IMR-90 (cell line): ENCODE data around the gene OCIAD1. TPM values are rescaled to one million over a fixed set of nuclear protein-coding genes. Genes with fewer than 3 reads are reported as not detected.

Experiments
- ATAC-seq: fragments of 200-7000 bp; cut with Tn5 transposase; 2 replicates; pipeline ENCODE4 v1.9.1; 2020; ENCODE audit warnings: low read depth, mild to moderate bottlenecking, moderate library complexity
- BruUV-seq: library from RNA; stranded (reverse); fragments of 400-500 nt; replicated peaks from 2 replicates; lab custom pipeline; 2021; lab: Mats Ljungman, UMichigan
- CTCF ChIA-PET: fragments of 300-600 bp; formaldehyde crosslinking; extraction: SDS; loops from one replicate; lab custom pipeline; 2021; ENCODE audit warnings: antibody characterized with exemption; lab: Yijun Ruan, JAX
- POLR2A ChIA-PET: fragments of 300-600 bp; sonication (Branson Sonifier 250); formaldehyde crosslinking; loops from one replicate; lab custom pipeline; 2022; ENCODE audit warnings: antibody characterized with exemption; ENCODE audit not compliant: unreplicated experiment; lab: Charles Lee
- DNase-seq: peaks from one replicate; pipeline ENCODE4 v3.0.0; 2013
- H2AFZ ChIP-seq: replicated peaks from 2 replicates; pipeline ENCODE3; 2013; ENCODE audit warnings: low read length, mild to moderate bottlenecking; ENCODE audit not compliant: poor library complexity
- H2AK5ac ChIP-seq: 2 replicates; pipeline ENCODE4 v1.6.1; 2013; ENCODE audit warnings: low read depth, low read length, inconsistent platforms
- H2AK9ac ChIP-seq: replicated peaks from 2 replicates; pipeline ENCODE3; 2013; ENCODE audit warnings: mild to moderate bottlenecking, low read depth, low read length, moderate library complexity; ENCODE audit not compliant: poor library complexity
- H2BK120ac ChIP-seq: 2 replicates; pipeline ENCODE4 v1.6.1; 2013; ENCODE audit warnings: low read depth, low read length, inconsistent platforms
- H2BK15ac ChIP-seq: 3 replicates; pipeline ENCODE4 v1.6.1; 2013; ENCODE audit warnings: low read depth, low read length, inconsistent platforms
- H2BK20ac ChIP-seq: 2 replicates; pipeline ENCODE4 v1.6.1; 2013; ENCODE audit warnings: low read depth, mild to moderate bottlenecking, inconsistent platforms, low read length, moderate library complexity
- H2BK5ac ChIP-seq: 2 replicates; pipeline ENCODE4 v1.6.1; 2013; ENCODE audit warnings: mild to moderate bottlenecking, low read depth, low read length, inconsistent platforms; ENCODE audit not compliant: poor library complexity, severe bottlenecking
- H3K14ac ChIP-seq: replicated peaks from 2 replicates; pipeline ENCODE4 v1.6.1; 2013; ENCODE audit warnings: low read depth, low read length, inconsistent platforms
- H3K18ac ChIP-seq: 2 replicates; pipeline ENCODE4 v1.6.1; 2013; ENCODE audit warnings: low read depth, low read length, control low read depth
- H3K23ac ChIP-seq: 2 replicates; pipeline ENCODE4 v1.6.1; 2013; ENCODE audit warnings: low read depth, low read length, inconsistent platforms
- H3K27ac ChIP-seq: 2 replicates; pipeline ENCODE4 v1.5.1; 2013; ENCODE audit warnings: mild to moderate bottlenecking, control low read depth, low read length; ENCODE audit not compliant: insufficient read depth
- H3K27me3 ChIP-seq: 2 replicates; pipeline ENCODE4 v1.6.1; 2013; ENCODE audit warnings: low read length; ENCODE audit not compliant: control insufficient read depth, insufficient read depth
- H3K36me3 ChIP-seq: 2 replicates; pipeline ENCODE4 v1.6.1; 2013; ENCODE audit warnings: low read length, mixed read lengths; ENCODE audit not compliant: control insufficient read depth, insufficient read depth
- H3K4ac ChIP-seq: 2 replicates; pipeline ENCODE4 v1.6.1; 2013; ENCODE audit warnings: low read depth, low read length, inconsistent platforms
- H3K4me1 ChIP-seq: 2 replicates; pipeline ENCODE4 v1.6.1; 2013; ENCODE audit warnings: low read length, mixed read lengths; ENCODE audit not compliant: control insufficient read depth, insufficient read depth
- H3K4me2 ChIP-seq: 2 replicates; pipeline ENCODE4 v1.6.1; 2013; ENCODE audit warnings: low read depth, mild to moderate bottlenecking, control low read depth, low read length, moderate library complexity
- H3K4me3 ChIP-seq: 2 replicates; pipeline ENCODE4 v1.5.1; 2013; ENCODE audit warnings: low read depth, mild to moderate bottlenecking, control low read depth, low read length, moderate library complexity; ENCODE audit not compliant: insufficient read depth
- H3K56ac ChIP-seq: 2 replicates; pipeline ENCODE4 v1.6.1; 2013; ENCODE audit warnings: low read length, inconsistent platforms; ENCODE audit not compliant: insufficient read depth; ENCODE audit errors: extremely low read depth
- H3K79me1 ChIP-seq, 2 experiments: 2 replicates each; pipeline ENCODE4 v1.6.1; 2013; ENCODE audit warnings: low read length in 2 of 2, inconsistent platforms in 1 of 2, low read depth in 1 of 2
- H3K9ac ChIP-seq: 2 replicates; pipeline ENCODE4 v1.6.1; 2013; ENCODE audit warnings: low read depth, low read length, control low read depth
- H3K9me1 ChIP-seq: 2 replicates; pipeline ENCODE4 v1.6.1; 2013; ENCODE audit warnings: low read length, inconsistent platforms; ENCODE audit not compliant: insufficient read depth
- H3K9me3 ChIP-seq: 2 replicates; pipeline ENCODE4 v1.6.1; 2013; ENCODE audit warnings: low read length; ENCODE audit not compliant: control insufficient read depth, insufficient read depth
- H4K20me1 ChIP-seq: 2 replicates; pipeline ENCODE4 v1.6.1; 2013; ENCODE audit warnings: low read length, inconsistent platforms; ENCODE audit not compliant: insufficient read depth
- H4K5ac ChIP-seq: 2 replicates; pipeline ENCODE4 v1.6.1; 2013; ENCODE audit warnings: mild to moderate bottlenecking, low read depth, low read length, control low read depth
- H4K8ac ChIP-seq, 2 experiments: 2 replicates each; pipeline ENCODE4 v1.6.1; 2013; ENCODE audit warnings: low read depth in 2 of 2, low read length in 2 of 2, control low read depth in 1 of 2, inconsistent platforms in 1 of 2
- H4K91ac ChIP-seq: 2 replicates; pipeline ENCODE4 v1.6.1; 2013; ENCODE audit warnings: low read depth, low read length, inconsistent platforms; ENCODE audit not compliant: insufficient read depth
- BHLHE40 ChIP-seq: fragments of 150-350 bp; IDR thresholded peaks from 2 replicates; pipeline ENCODE4 v1.6.1; 2016; ENCODE audit warnings: mild to moderate bottlenecking, low read depth, low read length
- MAFK ChIP-seq: IDR thresholded peaks from 2 replicates; pipeline ENCODE4 v1.6.1; 2012; ENCODE audit warnings: low read depth, low read length, improper control_type of control experiment
- POLR2A ChIP-seq: IDR thresholded peaks from 2 replicates; pipeline ENCODE4 v1.6.1; 2012; ENCODE audit warnings: mild to moderate bottlenecking, low read depth, low read length
- SMC3 ChIP-seq: fragments of 150-350 bp; IDR thresholded peaks from 2 replicates; pipeline ENCODE4 v1.6.1; 2016; ENCODE audit warnings: low read depth, mild to moderate bottlenecking, antibody characterized with exemption, low read length, moderate library complexity
- WGBS, 2 experiments: methylation state at CpG; one replicate each; pipeline versions ENCODE4 v1.1.5 to v1.1.7; 2013; ENCODE audit warnings: missing lambda C conversion rate in 2 of 2; ENCODE audit not compliant: insufficient read length in 1 of 2; ENCODE audit errors: extremely low coverage in 2 of 2; 5-methylcytosine and 5-hydroxymethylcytosine counted together
- dilution Hi-C: fragments of 300-500 bp; cut with HindIII; formaldehyde crosslinking; loops from one replicate; pipeline ENCODE4 v1.14.3; 2018; ENCODE audit warnings: low sequenced_read_pairs; ENCODE audit not compliant: unreplicated experiment
- in situ Hi-C: fragments of 300-500 bp; cut with MboI; formaldehyde crosslinking; loops from 3 replicates; pipeline ENCODE4 v1.14.3; 2019; ENCODE audit warnings: low sequenced_read_pairs, inconsistent platforms, mixed read lengths
- intact Hi-C: fragments of 100-400 bp; cut with micrococcal nuclease; formaldehyde crosslinking; loops from 2 replicates; pipeline ENCODE4 v1.10.0; 2022
- polyA plus RNA-seq, 3 experiments: library from polyadenylated mRNA; depleted of rRNA; stranded (reverse); fragments of >200 nt; gene quantifications; 2 replicates each; pipeline ENCODE4 v1.2.3, GENCODE V29; 2012; ENCODE audit warnings: low replicate concordance in 1 of 3
- total RNA-seq: library from RNA; depleted of rRNA; stranded (reverse); fragments of >200 nt; gene quantifications from 2 replicates; pipeline ENCODE4 v1.2.3, GENCODE V29; 2012
- TF ChIP-seq, protein P1 (sequence below): conservative IDR thresholded peaks from 2 replicates; pipeline ENCODE4 v1.5.1; 2012; ENCODE audit warnings: mild to moderate bottlenecking, low read depth, low read length, improper control_type of control experiment
- TF ChIP-seq, protein P2 (sequence below): fragments of 150-350 bp; IDR thresholded peaks from 2 replicates; pipeline ENCODE4 v1.6.1; 2016; ENCODE audit warnings: low read depth, mild to moderate bottlenecking, low read length, moderate library complexity, borderline replicate concordance

The OCIAD1 gene
- total and polyA plus RNA-seq, 2 of the 4 experiments (the other 2 are of a cell fraction) = 86.9 to 112 TPM

DNA sequence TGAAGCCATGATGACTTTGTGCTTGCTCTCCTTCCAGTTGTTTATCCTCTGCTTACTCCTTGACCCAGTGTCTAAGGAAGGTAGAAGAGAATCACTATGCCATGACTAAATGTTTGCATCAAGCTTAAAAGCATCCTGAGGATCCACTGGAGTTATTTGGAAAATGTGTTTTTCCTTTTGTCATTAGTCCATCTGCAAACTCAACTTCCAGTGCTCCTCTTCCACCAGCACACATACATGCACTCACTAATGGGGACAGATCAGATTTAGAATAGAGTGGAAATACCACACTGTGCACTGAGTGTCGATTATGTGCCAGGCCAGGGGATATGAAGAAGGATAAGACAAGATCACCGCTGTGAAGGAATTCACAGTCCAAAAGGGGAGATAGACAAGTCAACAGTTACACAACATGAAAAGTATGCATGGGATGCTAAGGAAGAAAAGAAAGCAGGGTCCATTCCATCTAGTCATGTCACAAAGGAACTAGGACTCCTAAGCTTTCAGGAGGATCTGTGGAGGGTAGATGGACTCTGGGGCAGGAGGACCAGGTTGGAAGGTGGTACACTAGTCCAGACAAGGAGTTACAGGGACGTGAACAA is 73.8 kb downstream of the OCIAD1 start:
- dilution Hi-C loops (no loop called here), in situ Hi-C loops (no loop called here), intact Hi-C loops (loop anchor here (5.0 kb wide), 1 partner anchor 58 kb away; no protein-coding TSS in a partner anchor)
- Histone ChIP-seq H2BK120ac (no peak overlapping the region), H3K23ac (no peak overlapping the region), H2BK20ac (no peak overlapping the region), H3K9ac (no peak overlapping the region), H4K5ac (no peak overlapping the region), H4K8ac (no peak overlapping the region), H4K91ac (no peak overlapping the region), H2BK15ac (no peak overlapping the region), H2AK5ac (no peak overlapping the region), H3K9me3 (no peaks in the 10 kb centered on the region), H3K18ac (no peak overlapping the region), H3K56ac (no peak overlapping the region), H3K27ac (no peak overlapping the region), H4K20me1 (no peaks in the 10 kb centered on the region), H3K27me3 (no peaks in the 10 kb centered on the region), H2BK5ac (peak overlapping the region; percentile 24), H3K4me2 (no peak overlapping the region), H3K4ac (0 out of 2 replicates have a peak overlapping the region, but pooled peaks have one; percentile 6), H2AK9ac (no peak overlapping the region), H3K4me3 (no peak overlapping the region), H2AFZ (no peak overlapping the region), H3K9me1 (peaks cover 10% of the 10 kb centered on the region), H3K4me1 (peaks cover 1% of the 10 kb centered on the region; the same call in 1 of the 2 replicates), H3K14ac (no peak overlapping the region), H3K36me3 (no peaks in the 10 kb centered on the region), H3K79me1 (peaks cover 0 to 7% of the 10 kb centered on the region in 2 experiments; a peak in 2 of 4 replicates)
- ATAC-seq (no peak), DNase-seq (peak; percentile 29)
- POLR2A ChIA-PET = no interaction called here
- no TSS peak for BruUV-seq
- WGBS, 2 experiments = 86% methylated on average over 1 of the region's 3 CpGs; no CpG with 5 or more reads in 1 of the 2 experiments
- TF ChIP-seq BHLHE40 (no peak), MAFK (no peak), SMC3 (no peak), POLR2A (no peak)
- TF ChIP-seq, protein P1, sequence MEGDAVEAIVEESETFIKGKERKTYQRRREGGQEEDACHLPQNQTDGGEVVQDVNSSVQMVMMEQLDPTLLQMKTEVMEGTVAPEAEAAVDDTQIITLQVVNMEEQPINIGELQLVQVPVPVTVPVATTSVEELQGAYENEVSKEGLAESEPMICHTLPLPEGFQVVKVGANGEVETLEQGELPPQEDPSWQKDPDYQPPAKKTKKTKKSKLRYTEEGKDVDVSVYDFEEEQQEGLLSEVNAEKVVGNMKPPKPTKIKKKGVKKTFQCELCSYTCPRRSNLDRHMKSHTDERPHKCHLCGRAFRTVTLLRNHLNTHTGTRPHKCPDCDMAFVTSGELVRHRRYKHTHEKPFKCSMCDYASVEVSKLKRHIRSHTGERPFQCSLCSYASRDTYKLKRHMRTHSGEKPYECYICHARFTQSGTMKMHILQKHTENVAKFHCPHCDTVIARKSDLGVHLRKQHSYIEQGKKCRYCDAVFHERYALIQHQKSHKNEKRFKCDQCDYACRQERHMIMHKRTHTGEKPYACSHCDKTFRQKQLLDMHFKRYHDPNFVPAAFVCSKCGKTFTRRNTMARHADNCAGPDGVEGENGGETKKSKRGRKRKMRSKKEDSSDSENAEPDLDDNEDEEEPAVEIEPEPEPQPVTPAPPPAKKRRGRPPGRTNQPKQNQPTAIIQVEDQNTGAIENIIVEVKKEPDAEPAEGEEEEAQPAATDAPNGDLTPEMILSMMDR = no peak
- TF ChIP-seq, protein P2, sequence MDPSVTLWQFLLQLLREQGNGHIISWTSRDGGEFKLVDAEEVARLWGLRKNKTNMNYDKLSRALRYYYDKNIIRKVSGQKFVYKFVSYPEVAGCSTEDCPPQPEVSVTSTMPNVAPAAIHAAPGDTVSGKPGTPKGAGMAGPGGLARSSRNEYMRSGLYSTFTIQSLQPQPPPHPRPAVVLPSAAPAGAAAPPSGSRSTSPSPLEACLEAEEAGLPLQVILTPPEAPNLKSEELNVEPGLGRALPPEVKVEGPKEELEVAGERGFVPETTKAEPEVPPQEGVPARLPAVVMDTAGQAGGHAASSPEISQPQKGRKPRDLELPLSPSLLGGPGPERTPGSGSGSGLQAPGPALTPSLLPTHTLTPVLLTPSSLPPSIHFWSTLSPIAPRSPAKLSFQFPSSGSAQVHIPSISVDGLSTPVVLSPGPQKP = no peak
- CTCF ChIA-PET = interaction anchor here (0.6 kb wide), 1 partner anchor 368 kb away, joined by 3 read pairs; no protein-coding TSS in a partner anchor
